ENCODE measurements around the gene KLK1. TPM values are rescaled to one million over a fixed set of nuclear protein-coding genes. Genes with fewer than 3 reads are reported as not detected.
A peak's percentile ranks its signal among the peaks of the same experiment; 100 is the strongest.

Gene KLK1
- total RNA-seq, 4 donors from 2014 or later, result 24.5 to 60.2 (median 47.3) TPM

GRCh38 chr19:50842130-50842529 is 18.5 kb upstream of the KLK1 start:
- Histone ChIP-seq H3K9me3 (peaks cover 0 to 10% (median 4%) of the 10 kb centered on the region in 4 donors), H3K36me3 (no peaks in the 10 kb centered on the region), H3K4me3 (no peak overlapping the region), H3K27me3 (no peaks in the 10 kb centered on the region), H3K4me1 (no peaks in the 10 kb centered on the region), H3K27ac (no peak overlapping the region)
- TF ChIP-seq POLR2A (IDR thresholded peaks at IDR 0.05) (no peak), CTCF (IDR thresholded peaks at IDR 0.05) (no peak)
- DNase-seq, result no peak

GRCh38 chr19:50839712-50840655 is 16.4 kb upstream of the KLK1 start:
- no peak overlapping the region for H3K27ac ChIP-seq
- peaks cover 0 to 7% (median 0%) of the 10 kb centered on the region in 4 donors for H3K4me1 ChIP-seq
- no peak overlapping the region for H3K4me3 ChIP-seq
- no peak for DNase-seq
- no peaks in the 10 kb centered on the region for H3K36me3 ChIP-seq
- H3K27me3 ChIP-seq, result no peaks in the 10 kb centered on the region
- H3K9me3 ChIP-seq, result peaks cover 0 to 10% (median 4%) of the 10 kb centered on the region in 4 donors
- TF ChIP-seq POLR2A (IDR thresholded peaks at IDR 0.05) (no peak), CTCF (IDR thresholded peaks at IDR 0.05) (no peak)

- H3K36me3 ChIP-seq, result no peaks in the 10 kb centered on the region
Observed at GRCh38 chr19:50838239-50838638, 14.7 kb upstream of the KLK1 start.

GRCh38 chr19:50837300-50837699 is 13.7 kb upstream of the KLK1 start:
- H3K9me3 ChIP-seq, result no peaks in the 10 kb centered on the region
- H3K4me3 ChIP-seq, result no peak overlapping the region
- H3K4me1 ChIP-seq, result peaks cover 0 to 7% (median 0%) of the 10 kb centered on the region in 4 donors
- DNase-seq, result no peak
- no peak overlapping the region for H3K27ac ChIP-seq
- H3K36me3 ChIP-seq, result no peaks in the 10 kb centered on the region
- H3K27me3 ChIP-seq, result no peaks in the 10 kb centered on the region
- no peak for TF ChIP-seq POLR2A (IDR thresholded peaks at IDR 0.05)
- TF ChIP-seq CTCF (IDR thresholded peaks at IDR 0.05), result no peak

More at GRCh38 chr19:50838239-50838638, 14.7 kb upstream of the KLK1 start:
- DNase-seq, result no peak
- Histone ChIP-seq H3K27me3 (no peaks in the 10 kb centered on the region), H3K4me1 (peaks cover 0 to 7% (median 0%) of the 10 kb centered on the region in 4 donors), H3K27ac (no peak overlapping the region), H3K4me3 (no peak overlapping the region), H3K9me3 (no peaks in the 10 kb centered on the region)
- TF ChIP-seq CTCF (IDR thresholded peaks at IDR 0.05) (no peak), POLR2A (IDR thresholded peaks at IDR 0.05) (no peak)

GRCh38 chr19:50836543-50837195 is 13.1 kb upstream of the KLK1 start:
- H3K4me1 ChIP-seq, result peaks cover 0 to 7% (median 0%) of the 10 kb centered on the region in 4 donors
- TF ChIP-seq CTCF (IDR thresholded peaks at IDR 0.05) (no peak), POLR2A (IDR thresholded peaks at IDR 0.05) (no peak)
- DNase-seq, result no peak
- H3K36me3 ChIP-seq, result no peaks in the 10 kb centered on the region
- peak overlapping the region; percentile 45 to 67 (median 52) for H3K27ac ChIP-seq
- no peaks in the 10 kb centered on the region for H3K9me3 ChIP-seq
- H3K4me3 ChIP-seq, result peak overlapping the region in 3 of 4 donors; percentile 38 to 77 (median 59)
- no peaks in the 10 kb centered on the region for H3K27me3 ChIP-seq
